Inflammatory macrophage treated with lipopolysaccharide for 1 hour (primary cell): ENCODE results near the gene MESP1.
A peak's percentile ranks its signal among the peaks of the same experiment; 100 is the strongest.

ENCODE experiments used
- DNase-seq, 2 donors: peaks; one replicate each; pipeline ENCODE4 v3.0.0-alpha.2; 2020 to 2022

MESP1 gene

DNA sequence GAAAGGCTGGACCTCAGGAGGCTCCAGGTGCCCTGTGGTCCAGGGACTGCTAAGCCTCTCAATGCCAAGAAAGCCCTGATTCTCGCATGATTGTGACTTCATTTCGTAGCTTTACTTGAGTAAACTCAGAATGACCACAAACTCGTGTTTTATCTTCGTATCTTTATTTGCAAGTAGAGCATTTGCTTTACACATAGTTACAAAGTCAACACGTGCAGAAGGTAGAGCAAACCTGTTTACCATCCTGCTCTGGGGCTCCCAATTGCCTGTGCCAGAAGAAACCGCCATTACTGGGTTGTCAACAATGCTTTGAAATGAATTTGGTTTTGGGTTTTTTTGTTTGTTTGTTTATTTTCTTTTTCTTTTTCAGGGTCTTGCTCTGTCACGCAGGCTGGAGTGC, 5.8 kb upstream of the MESP1 start:
- no peak for DNase-seq

- DNase-seq, result no peak
Measured at GRCh38 chr15:89755701-89756100, 4.7 kb upstream of the MESP1 start.

- DNase-seq, result no peak
Measured at GRCh38 chr15:89754361-89755154, 3.5 kb upstream of the MESP1 start.

GRCh38 chr15:89753855-89754254, 2.8 kb upstream of the MESP1 start:
- DNase-seq, result no peak

DNA sequence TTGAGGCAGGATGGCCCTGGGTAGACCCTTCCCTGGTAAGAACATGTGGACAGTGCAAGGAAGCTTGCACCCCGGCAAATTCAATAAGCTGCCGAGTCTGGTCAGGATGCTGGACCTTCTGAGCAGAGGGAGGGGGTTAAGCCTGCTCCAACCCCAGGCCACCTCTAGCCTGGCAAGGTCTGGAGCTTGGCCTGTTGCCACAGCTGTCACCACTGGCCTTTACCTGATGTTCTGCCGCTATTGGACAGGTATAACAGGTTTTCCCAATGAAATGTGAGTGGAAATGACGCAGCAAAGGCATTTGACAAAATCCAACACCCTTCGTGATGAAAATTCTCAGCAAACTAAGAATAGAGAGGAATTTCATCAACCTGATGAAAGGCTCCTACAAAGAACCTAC, 699 bp upstream of the MESP1 start:
- DNase-seq, result no peak

- DNase-seq, result no peak
Measured at GRCh38 chr15:89749951-89750559, 994 bp downstream of the MESP1 start.

DNA sequence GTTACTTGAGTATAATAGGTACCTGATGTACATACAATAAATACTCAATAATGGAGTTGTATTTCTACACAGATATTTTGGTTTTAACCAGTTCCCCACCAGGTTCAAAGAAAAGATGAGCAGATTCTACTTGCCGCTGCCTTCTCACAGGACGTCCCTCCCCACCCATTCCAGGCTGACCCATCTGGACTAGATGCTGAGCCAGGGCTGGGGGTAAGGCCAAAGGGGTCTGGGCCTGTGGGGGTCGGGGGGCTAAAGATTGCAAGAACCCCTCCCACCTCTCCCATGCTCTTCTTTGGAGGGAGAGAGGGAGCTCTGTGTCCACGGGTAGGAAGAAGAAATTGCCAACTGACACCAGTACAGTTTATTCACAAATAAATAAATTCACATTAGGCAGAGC, 1.5 kb downstream of the MESP1 start:
- no peak for DNase-seq

- no peak for DNase-seq
Measured at GRCh38 chr15:89749054-89749453, 2.0 kb downstream of the MESP1 start.

DNA sequence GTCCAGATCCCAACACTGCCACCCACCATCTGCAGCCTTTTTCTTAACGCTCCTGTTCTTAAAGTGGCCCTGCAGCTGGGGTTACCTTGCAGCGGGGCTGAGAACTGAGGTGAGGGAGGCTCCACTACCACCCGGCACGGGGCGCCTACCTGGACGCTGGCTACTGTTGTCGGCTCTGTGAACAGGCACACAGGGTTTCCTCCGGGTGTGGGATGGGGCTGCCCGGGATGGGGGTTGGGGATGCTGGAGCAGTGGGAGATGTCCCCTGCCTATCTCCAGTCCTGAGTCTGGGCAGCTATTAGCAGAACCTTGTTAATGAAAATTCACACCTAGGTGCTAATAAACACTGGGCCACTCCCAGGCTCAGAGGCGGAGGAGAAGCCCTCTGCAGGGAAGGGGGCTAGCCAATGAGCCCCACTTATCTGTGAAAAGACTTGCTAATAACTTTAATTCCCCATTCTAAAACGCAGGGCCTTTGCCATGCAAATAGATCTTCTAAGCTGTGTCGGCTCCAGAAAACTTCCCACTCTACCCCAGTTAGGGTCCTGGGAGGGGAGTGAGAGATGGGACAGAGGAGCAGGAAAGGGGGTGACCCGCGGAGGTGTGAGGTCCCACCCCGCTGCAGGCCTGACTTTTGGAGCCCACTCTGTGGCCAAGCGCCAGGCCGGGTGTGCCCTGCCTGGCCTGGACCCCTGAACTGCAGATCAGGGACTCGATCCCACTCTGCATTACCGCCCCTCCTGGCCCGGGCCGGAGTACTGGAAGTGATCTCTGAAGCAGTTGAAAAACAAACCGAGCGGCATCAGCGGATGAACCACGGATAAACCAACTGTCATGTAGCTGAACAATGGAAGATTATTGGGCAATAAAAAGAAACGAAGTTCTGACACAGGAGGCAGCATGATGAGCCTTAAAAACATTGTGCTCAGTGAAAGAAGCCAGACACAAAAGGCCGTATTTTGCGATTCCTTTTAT, 3.1 kb downstream of the MESP1 start:
- DNase-seq, result no peak

DNA sequence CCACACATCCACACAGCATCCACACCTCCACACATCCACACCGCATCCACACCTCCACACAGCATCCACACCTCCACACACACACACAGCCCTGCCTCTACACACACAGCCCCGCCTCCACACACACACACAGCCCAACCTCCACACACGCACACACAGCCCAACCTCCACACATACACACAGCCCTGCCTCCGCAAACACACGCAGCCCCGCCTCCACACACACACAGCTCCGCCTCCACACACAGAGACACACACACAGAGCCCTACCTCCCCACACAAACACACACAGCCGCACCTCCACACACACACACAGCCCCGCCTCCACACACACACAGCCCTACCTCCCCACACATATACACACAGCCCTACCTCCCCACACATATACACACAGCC, 4.7 kb downstream of the MESP1 start:
- DNase-seq, result no peak

GRCh38 chr15:89745768-89746167, 5.3 kb downstream of the MESP1 start:
- no peak for DNase-seq

DNA sequence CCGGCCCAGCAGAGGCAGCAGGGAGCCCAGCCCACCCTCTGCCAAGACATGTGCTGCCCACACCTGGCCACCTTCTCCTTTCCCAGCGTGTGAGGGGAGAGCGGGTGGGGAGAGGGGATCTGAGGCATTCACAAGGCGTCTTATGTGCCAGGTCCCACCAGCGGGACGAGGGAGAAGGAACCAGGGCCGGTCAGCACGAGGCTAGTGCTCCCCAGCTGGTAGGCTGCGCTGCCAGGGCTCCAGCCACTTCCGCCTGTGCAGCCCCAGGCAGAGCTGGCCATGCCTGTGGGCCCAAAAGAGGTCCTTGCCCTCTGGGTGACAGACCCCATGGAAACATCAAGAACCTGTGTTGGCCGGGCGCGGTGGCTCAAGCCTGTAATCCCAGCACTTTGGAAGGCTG, 5.9 kb downstream of the MESP1 start:
- no peak for DNase-seq

DNA sequence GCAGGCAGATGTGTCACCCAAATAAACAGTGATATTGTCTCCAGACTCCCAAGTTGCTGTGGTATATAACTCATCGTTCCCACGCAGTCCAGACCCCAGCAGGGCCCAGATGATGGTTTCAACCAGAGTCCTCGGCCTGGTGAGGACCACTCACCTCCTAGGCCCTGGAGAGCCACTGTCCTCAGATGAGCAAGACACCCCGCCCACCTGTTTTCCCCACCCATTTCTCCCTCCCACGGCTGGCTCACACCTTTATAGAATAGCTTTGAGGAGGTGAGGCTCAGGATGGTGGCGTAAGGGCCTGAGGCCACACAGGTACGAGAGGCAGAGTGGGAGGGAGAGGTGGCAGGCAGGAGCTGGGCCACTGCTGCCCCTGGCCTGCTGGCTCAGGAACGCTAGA, 7.5 kb downstream of the MESP1 start:
- no peak for DNase-seq

GRCh38 chr15:89743011-89743410, 8.0 kb downstream of the MESP1 start:
- DNase-seq, result no peak

DNA sequence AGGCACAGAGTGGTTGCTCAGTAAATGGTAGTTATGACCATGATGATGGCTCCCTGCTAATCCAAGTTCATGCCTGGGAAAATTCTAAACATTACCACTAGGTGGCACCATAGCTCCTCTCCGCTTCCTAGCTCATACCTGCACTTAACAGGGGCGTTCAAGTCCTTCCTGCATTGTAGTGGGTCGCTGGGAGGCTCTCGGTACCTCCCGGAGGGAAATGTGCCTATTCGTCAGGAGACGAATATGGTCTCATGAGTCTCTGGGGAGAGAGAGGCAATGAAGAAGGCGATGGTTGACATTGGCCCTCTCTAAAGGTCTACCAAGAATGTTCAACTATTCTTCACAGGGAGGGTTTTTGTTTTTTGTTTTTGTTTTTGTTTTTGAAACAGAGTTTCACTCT, 10.9 kb downstream of the MESP1 start:
- peak; percentile 31 to 91 for DNase-seq

DNA sequence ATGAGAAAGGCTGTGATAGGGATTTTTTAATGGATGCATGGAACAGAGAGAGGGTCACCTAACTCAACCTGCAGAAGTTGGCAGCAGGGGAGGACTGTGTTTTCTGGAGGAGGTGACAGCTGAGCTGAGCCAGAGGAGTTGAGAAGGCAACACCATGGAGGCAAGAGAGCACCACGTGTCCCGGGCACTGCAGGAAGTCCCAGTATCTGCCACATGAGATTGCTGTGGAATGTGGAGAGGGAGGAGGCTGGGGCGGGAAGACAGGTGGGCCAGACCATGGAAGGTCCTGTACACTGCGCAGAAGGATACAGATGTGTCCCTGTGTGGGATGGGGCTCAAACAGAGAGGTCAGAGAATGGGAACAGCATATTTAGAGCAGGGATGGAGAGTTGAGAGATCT, 15.3 kb downstream of the MESP1 start:
- no peak for DNase-seq

- no peak for DNase-seq
Measured at GRCh38 chr15:89732451-89733172, 18.4 kb downstream of the MESP1 start.

DNA sequence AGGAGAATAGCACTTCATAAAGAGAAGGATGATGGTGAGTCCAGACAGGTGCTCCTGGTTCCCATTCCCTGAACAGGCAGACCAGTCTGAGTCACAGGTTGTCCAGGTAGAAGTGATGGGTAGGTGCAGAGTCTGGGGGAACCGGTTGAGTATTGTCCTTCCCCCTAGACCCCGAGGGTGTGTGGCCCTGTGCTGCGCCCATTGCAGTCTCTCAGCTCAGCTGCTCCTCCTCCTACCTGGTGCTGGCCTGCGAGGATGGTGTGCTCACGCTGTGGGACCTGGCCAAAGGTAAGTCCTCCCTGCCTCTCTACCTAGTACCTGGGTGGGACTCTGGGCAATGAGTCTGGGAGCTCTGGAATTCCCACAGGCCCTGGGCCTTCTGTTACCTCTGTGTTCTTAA, 19.8 kb downstream of the MESP1 start:
- DNase-seq, result no peak

DNA sequence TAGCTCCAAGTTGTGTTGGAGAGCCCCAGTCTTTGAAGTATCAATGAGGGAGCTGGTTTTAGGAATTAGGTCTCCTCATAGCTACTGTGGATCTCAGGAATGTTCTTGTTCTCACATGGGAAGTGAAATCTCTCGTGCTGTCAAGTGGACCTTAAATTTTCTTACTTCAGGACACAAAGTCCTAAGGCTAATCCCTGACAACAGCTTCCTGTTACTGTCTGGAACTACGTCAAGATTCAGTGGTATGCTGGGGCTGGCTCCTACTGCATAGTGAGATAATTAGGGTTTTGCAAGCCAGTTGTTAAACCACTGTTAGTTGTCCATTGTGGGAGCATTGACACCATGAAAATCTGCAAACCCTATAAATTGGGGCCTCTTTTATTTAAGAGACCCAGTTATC, 22.8 kb downstream of the MESP1 start:
- no peak for DNase-seq

DNA sequence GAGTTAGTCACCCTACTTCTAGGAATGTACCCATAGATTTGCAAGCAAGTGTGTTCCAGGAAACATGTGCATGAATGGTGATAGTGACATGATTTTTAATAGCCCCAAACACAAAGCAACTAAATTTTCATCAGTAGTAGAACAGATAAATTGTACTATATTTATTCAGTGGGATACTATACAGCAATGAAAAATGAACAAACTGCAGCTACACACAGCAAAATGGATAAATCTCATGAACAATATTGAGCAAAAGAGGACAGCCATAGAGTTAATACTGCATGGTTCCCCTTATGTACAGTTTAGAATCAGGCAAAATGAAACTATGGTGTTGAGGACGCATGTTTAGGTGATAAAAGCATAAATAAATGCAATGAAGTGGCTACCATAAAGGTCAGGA, 26.0 kb downstream of the MESP1 start:
- no peak for DNase-seq

DNA sequence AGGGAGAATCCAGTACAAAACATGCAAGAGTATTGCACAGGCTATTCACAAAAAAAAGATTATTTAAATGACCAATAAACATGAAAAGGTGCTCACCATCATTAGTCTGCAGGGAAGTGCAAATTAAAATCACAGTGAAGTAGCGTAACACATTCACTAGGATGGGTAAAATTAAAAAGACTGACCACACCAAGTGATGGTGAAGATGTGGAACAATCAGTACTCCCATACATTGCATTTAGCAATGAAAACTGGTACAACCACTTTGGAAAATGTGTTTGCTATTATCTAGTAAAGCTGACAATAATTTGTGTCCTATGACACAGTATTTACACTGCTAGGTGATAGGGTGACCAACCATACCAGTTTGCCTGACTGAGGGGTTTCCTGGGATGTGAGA, 26.4 kb downstream of the MESP1 start:
- DNase-seq, result no peak

DNA sequence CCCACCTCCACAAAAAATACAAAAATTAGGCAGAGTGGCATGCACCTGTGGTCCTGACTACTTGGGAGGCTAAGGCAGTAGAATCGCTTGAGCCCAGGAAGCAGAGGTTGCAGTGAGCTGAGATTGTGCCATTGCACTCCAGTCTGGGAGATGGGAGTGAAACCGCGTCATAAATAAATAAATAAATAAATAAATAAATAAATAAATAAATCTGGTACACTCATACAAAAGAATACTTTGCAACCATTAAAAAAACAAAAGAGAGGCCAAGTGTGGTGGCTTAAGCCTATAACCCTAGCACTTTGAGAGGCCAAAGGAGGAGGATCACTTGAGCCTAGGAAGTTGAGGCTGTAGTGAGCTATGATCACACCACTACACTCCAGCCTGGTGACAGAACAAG, 28.0 kb downstream of the MESP1 start:
- no peak for DNase-seq

- peak; percentile 50 to 67 for DNase-seq
Measured at GRCh38 chr15:89714775-89715174, 36.3 kb downstream of the MESP1 start.
